HUES64 (cell line): ENCODE data around the gene NUCKS1.

Source experiments
- H3K27ac ChIP-seq: 2 replicates; pipeline ENCODE4 v1.7.0; 2013; ENCODE audit warnings: low read depth, low read length, inconsistent platforms
- H3K27me3 ChIP-seq: 2 replicates; pipeline ENCODE4 v1.6.1; 2013; ENCODE audit warnings: mild to moderate bottlenecking, low read length; ENCODE audit not compliant: insufficient read depth
- H3K36me3 ChIP-seq: 2 replicates; pipeline ENCODE4 v1.6.1; 2013; ENCODE audit warnings: mild to moderate bottlenecking, low read length; ENCODE audit not compliant: insufficient read depth
- H3K4me1 ChIP-seq: 2 replicates; pipeline ENCODE4 v1.6.1; 2013; ENCODE audit warnings: mild to moderate bottlenecking, low read length, moderate library complexity; ENCODE audit not compliant: insufficient read depth
- H3K4me3 ChIP-seq: 2 replicates; pipeline ENCODE4 v1.5.1; 2013; ENCODE audit warnings: mild to moderate bottlenecking, low read length, moderate library complexity
- H3K9ac ChIP-seq: 2 replicates; pipeline ENCODE4 v1.6.1; 2013; ENCODE audit warnings: mild to moderate bottlenecking, low read depth, low read length
- H3K9me3 ChIP-seq: 2 replicates; pipeline ENCODE4 v1.6.1; 2013; ENCODE audit warnings: low read depth, low read length; ENCODE audit not compliant: insufficient read depth
- WGBS: fragments of 150-250, 120-280 bp; methylation state at CpG from one replicate; pipeline ENCODE4 v1.1.7; 2013; ENCODE audit warnings: missing lambda C conversion rate; 5-methylcytosine and 5-hydroxymethylcytosine counted together

Gene NUCKS1

DNA sequence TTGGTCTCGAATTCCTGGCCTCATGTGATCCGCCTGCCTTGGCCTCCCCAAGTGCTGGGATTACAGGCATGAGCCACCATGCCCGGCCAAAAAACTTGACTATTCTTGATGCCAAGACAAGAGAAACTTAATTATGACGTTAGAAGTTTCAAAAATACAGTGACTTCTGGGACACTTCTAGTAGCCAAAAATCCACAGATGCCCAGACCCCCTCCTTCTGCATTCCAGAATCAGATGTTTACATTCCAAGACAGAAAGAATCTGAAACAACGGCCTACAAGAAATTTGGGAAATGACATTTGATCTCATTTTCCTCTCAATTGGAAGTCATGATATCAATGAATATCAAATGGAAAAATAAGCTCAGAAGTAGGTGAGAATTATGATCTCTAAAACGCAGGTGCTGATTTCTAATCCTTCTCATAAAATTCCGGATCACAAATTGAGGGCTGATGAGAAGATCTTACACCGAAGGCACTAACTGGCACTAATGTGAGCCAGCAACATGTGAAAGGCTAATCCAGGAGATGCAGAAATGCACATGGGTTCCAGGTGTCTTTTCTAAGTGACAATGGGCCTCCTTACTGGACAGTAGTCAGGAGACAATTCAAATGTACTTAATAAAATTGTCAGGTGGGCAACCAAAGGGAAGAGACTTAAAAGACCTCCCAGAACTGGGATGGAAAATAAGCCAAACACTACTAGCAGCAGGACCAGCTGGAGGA is 19.8 kb upstream of the NUCKS1 start:
- Histone ChIP-seq H3K27me3 (peaks cover 20% of the 10 kb centered on the region), H3K9me3 (no peaks in the 10 kb centered on the region), H3K4me3 (no peak overlapping the region), H3K4me1 (peaks cover 6% of the 10 kb centered on the region), H3K9ac (no peak overlapping the region), H3K27ac (no peak overlapping the region), H3K36me3 (no peaks in the 10 kb centered on the region)
- 92% methylated on average over 8 of the region's 8 CpGs for WGBS

DNA sequence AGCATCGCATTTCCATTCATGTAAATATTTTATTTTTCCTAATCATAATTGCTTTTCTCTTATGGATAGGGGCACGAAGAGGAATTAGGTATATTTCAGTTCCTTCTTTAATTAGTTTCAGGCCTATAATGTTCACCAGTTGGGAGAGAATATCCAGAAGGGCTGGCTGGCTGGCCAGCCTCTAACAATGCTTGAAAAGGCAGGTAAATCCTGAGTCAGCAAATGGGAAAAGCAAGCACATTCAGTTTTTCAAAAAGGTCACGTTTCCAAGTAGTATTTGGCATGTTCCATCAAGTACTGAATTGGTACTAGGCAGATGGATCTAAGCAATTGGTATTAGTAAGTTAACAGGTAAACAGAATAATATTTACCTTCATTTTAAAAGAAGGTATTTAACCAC is 17.3 kb upstream of the NUCKS1 start:
- Histone ChIP-seq H3K9me3 (no peaks in the 10 kb centered on the region), H3K9ac (no peak overlapping the region), H3K36me3 (no peaks in the 10 kb centered on the region), H3K27me3 (no peaks in the 10 kb centered on the region), H3K4me1 (no peaks in the 10 kb centered on the region), H3K27ac (no peak overlapping the region), H3K4me3 (no peak overlapping the region)
- 92% methylated on average over 3 of the region's 3 CpGs for WGBS

DNA sequence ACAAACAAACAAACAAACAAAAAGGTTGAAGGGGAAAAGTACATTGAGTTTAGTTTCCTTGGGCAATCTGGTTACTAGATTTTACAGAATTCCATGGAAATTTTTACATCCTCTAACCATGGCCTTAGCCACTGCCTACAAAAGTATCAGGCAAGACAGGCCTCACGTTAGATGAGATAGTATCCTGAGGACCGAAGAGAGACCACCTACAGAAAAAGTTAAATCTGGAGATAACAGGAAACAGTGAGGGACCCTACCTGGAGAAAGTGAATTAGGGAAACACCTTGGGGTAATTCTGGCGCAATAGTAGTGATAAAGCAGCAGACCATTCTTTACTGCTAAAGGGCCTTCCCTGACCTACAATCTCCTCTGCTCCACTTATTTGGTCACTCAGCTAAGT is 16.6 kb upstream of the NUCKS1 start:
- Histone ChIP-seq H3K4me1 (no peaks in the 10 kb centered on the region), H3K4me3 (no peak overlapping the region), H3K36me3 (no peaks in the 10 kb centered on the region), H3K9ac (no peak overlapping the region), H3K9me3 (no peaks in the 10 kb centered on the region), H3K27me3 (no peaks in the 10 kb centered on the region), H3K27ac (no peak overlapping the region)
- WGBS, result 93% methylated on average over 3 of the region's 3 CpGs

DNA sequence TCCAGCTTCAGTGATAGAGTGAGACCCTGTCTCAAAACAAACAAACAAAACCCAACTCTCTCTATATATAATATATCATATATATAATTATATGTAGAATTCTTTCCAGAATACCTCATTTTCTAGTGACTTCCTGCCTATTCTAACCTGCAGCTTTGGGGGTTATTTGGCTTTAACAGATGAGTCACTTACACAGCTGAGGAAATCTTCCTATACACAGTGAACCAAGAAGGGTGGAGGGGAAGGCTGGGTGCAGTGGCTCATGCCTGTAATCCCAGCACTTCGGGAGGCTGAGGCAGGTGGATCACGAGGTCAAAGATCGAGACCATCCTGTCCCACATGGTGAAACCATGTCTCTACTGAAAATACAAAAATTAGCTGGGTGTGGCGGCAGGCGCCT is 16.1 kb upstream of the NUCKS1 start:
- no peaks in the 10 kb centered on the region for H3K36me3 ChIP-seq
- no peaks in the 10 kb centered on the region for H3K27me3 ChIP-seq
- no peaks in the 10 kb centered on the region for H3K4me1 ChIP-seq
- H3K4me3 ChIP-seq, result no peak overlapping the region
- H3K9me3 ChIP-seq, result no peaks in the 10 kb centered on the region
- WGBS, result 75% methylated on average over 5 of the region's 5 CpGs
- H3K9ac ChIP-seq, result no peak overlapping the region
- H3K27ac ChIP-seq, result no peak overlapping the region

DNA sequence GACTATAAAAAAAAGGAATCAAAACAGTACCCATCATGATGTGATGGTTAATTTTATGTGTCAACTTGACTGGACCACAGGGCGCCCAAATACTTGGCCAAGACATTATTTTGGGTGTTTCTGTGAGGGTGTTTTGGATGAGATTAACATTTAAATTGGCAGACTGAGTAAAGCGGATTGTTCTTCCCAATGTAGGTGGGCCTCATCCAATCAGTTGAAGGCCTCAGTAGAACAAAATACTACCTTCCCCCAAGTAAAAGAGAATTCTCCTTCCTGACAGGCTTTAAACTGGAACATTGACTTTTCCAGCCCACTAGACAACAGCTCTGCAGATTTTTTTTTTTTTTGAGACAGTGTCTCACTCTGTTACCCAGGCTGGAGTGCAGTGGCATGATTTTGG is 14.6 kb upstream of the NUCKS1 start:
- 90% methylated on average over 2 of the region's 2 CpGs for WGBS
- no peak overlapping the region for H3K9ac ChIP-seq
- H3K27me3 ChIP-seq, result no peaks in the 10 kb centered on the region
- H3K27ac ChIP-seq, result no peak overlapping the region
- H3K4me1 ChIP-seq, result no peaks in the 10 kb centered on the region
- no peak overlapping the region for H3K4me3 ChIP-seq
- H3K36me3 ChIP-seq, result no peaks in the 10 kb centered on the region
- no peaks in the 10 kb centered on the region for H3K9me3 ChIP-seq

DNA sequence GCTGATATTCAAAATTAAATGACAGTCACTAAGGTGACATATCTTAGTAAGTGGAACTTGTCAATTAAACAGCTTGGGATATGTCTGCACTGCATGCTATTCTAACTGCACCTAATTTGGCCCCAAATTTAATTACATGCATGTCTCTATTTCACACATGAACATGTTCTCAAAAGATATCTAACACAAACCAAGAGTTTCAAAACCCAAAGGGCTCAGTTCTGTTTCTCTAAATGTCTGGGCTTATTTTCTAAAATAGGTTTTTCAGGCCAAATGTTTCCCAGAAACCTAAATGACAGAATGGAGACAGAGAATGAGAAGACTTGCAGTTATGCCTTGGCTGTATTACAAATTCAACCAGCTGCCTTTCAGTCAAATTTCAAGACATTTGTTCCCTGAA is 14.0 kb upstream of the NUCKS1 start:
- Histone ChIP-seq H3K4me1 (no peaks in the 10 kb centered on the region), H3K9ac (no peak overlapping the region), H3K36me3 (no peaks in the 10 kb centered on the region), H3K27ac (no peak overlapping the region), H3K4me3 (no peak overlapping the region), H3K9me3 (no peaks in the 10 kb centered on the region), H3K27me3 (no peaks in the 10 kb centered on the region)

DNA sequence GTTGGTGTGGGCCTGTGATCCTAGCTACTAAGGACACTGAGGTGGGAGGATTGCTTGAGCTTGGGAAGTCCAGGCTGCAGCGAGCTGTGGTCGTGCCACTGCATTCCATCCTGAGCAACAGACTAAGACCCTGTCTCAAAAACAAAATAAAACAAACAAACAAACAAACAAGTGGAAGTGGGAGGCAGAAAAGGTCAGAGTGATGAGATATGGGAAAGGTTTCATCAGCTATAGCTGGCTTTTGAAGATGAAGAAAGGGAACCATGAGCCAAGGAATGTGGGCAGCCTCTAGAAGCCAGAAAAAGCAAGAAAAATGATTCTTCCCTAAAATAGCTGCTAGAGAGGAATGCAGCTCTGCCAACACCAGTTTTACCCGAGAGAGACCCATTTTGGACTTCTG is 10.6 kb upstream of the NUCKS1 start:
- no peak overlapping the region for H3K4me3 ChIP-seq
- no peaks in the 10 kb centered on the region for H3K36me3 ChIP-seq
- H3K27ac ChIP-seq, result no peak overlapping the region
- H3K9ac ChIP-seq, result no peak overlapping the region
- WGBS, result 89% methylated on average over 3 of the region's 3 CpGs
- no peaks in the 10 kb centered on the region for H3K4me1 ChIP-seq
- H3K9me3 ChIP-seq, result no peaks in the 10 kb centered on the region
- no peaks in the 10 kb centered on the region for H3K27me3 ChIP-seq

DNA sequence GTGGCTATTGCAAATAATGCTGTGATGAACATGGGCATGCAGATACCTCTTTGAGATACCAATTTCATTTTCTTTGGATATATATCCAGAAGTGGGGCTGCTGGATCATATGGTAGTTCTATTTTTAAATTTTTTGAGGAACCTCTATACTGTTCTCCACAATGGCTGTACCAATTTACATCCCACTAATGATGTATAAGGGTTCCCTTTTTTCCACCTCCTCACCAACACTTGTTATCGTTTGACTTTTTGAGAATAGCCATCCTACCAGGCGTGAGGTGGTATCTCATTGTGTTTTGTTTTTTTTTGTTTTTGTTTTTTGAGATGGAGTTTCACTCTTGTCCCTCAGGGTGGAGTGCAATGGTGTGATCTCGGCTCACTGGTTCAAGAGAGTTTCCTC is 6.6 kb upstream of the NUCKS1 start:
- H3K9me3 ChIP-seq, result no peaks in the 10 kb centered on the region
- no peak overlapping the region for H3K4me3 ChIP-seq
- WGBS, result 76% methylated on average over 3 of the region's 3 CpGs
- H3K9ac ChIP-seq, result no peak overlapping the region
- no peak overlapping the region for H3K27ac ChIP-seq
- H3K36me3 ChIP-seq, result no peaks in the 10 kb centered on the region
- H3K4me1 ChIP-seq, result no peaks in the 10 kb centered on the region
- H3K27me3 ChIP-seq, result no peaks in the 10 kb centered on the region

DNA sequence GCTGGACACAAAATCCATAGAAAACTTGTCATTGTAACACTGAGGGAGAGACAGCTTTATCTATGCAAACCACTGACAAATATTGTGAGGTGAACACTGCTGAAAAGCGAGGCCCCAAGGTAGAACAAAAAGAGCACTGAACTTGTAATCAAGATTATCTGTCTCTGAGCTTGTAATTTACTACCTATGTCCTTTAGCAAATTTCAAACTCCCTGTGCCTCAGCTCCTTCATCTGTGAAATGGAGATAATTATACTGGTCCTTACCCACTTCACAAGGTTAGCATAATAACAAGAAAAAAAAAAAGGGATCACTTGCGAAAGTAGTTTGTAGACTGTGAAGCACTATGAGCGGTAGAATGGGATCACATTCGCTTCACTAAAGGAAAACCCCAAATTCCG is 4.9 kb upstream of the NUCKS1 start:
- 85% methylated on average over 4 of the region's 5 CpGs for WGBS

DNA sequence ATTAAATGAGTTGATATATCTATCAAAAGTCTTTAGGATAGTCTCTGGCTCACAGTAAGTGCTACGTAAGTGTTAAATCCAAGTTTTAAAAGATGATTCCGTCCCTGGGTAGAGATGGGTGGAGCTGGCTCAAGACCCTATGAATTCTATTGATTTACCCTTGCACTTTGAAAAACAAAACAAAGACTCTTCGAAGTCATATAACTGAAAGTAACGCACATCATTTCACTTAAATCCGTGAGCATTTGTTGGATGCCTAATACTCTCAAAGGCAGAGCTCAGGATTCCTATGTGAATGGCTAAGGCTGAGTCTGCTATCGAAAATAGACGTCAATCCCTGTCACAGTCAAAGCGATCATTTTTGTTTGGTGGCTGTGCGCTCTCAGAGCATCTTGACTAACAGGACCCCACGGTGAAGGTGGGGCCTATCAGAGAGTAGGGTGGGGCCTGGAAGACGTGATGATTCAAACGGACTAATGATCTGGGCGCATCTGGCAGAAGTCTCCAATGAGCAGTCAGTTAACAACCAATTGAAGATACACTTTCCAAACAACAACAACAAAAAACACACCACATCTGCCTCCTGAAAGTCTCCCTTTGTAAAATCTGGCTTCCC is 1.2 kb upstream of the NUCKS1 start:
- H3K4me1 ChIP-seq, result peaks cover 20% of the 10 kb centered on the region
- H3K4me3 ChIP-seq, result no peak overlapping the region
- H3K36me3 ChIP-seq, result peaks cover 19% of the 10 kb centered on the region
- H3K9me3 ChIP-seq, result no peaks in the 10 kb centered on the region
- H3K9ac ChIP-seq, result no peak overlapping the region
- WGBS, result 86% methylated on average over 13 of the region's 13 CpGs
- H3K27ac ChIP-seq, result 0 out of 2 replicates have a peak overlapping the region, but pooled peaks have one; percentile 87
- no peaks in the 10 kb centered on the region for H3K27me3 ChIP-seq

More for the DNA sequence above, 4.9 kb upstream of the NUCKS1 start:
- H3K27ac ChIP-seq, result no peak overlapping the region
- H3K4me3 ChIP-seq, result no peak overlapping the region
- H3K36me3 ChIP-seq, result no peaks in the 10 kb centered on the region
- H3K27me3 ChIP-seq, result no peaks in the 10 kb centered on the region
- H3K9ac ChIP-seq, result no peak overlapping the region
- H3K4me1 ChIP-seq, result no peaks in the 10 kb centered on the region
- no peaks in the 10 kb centered on the region for H3K9me3 ChIP-seq

DNA sequence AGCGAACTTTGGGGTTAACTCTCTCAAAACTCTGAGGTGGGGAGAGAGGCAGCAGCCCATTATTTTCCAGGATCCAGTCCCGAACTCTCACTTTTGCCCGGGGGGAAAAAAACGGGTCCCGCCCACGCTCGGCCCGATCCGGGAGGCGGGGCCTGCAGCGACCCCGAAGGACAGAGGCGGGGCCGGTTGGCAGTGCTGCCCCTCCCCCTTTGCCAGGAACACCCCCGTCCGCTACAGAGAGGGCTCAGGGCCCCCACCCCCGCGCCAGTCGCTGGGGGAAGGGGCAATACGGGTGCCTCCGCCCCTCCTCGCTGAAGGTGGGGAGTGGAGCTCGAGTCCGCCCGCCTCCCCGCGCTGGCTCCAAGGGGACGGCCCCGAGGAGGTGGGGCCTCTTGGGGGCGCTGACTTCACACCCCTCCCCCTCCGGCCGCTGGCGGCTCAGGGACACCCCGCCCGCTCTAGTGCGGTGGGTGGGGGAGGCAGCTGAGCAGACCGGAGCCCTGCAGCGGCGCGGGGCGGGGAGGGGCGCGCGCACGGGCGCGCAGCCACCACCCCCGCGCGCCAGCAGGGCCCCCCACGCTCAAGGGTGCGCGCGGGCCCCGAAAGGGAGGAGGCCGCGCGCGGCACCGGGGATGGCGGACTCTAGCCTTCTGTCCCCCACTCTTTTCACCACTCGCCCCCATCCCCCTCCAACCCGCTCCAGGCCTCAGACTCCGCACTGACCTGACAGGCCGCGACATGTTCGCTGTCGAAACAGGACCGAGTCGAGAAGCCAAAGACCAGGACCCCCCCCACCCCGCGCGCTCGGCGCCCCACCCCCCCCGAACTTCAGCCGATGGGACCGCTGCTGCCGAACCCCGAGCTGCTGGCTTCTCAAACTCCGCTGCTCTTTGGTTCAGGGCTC is 496 bp downstream of the NUCKS1 start:
- H3K4me3 ChIP-seq, result peak overlapping the region; percentile 90
- H3K4me1 ChIP-seq, result peaks cover 31% of the 10 kb centered on the region
- no peaks in the 10 kb centered on the region for H3K9me3 ChIP-seq
- under 1% methylated on average over 73 of the region's 81 CpGs for WGBS
- peak overlapping the region; percentile 97 for H3K27ac ChIP-seq
- peaks cover 24% of the 10 kb centered on the region for H3K36me3 ChIP-seq
- no peaks in the 10 kb centered on the region for H3K27me3 ChIP-seq
- peak overlapping the region; percentile 96 for H3K9ac ChIP-seq
